Measurements from ENCODE around the gene MYZAP. TPM values are rescaled to one million over a fixed set of nuclear protein-coding genes. Genes with fewer than 3 reads are reported as not detected.

Gene MYZAP
- total RNA-seq, 1 experiment from 2014 or later: 1.1 TPM

GRCh38 chr15:57552678-57553334 lies 38.9 kb upstream of the MYZAP start:
- POLR2A ChIA-PET: no interaction called here

DNA sequence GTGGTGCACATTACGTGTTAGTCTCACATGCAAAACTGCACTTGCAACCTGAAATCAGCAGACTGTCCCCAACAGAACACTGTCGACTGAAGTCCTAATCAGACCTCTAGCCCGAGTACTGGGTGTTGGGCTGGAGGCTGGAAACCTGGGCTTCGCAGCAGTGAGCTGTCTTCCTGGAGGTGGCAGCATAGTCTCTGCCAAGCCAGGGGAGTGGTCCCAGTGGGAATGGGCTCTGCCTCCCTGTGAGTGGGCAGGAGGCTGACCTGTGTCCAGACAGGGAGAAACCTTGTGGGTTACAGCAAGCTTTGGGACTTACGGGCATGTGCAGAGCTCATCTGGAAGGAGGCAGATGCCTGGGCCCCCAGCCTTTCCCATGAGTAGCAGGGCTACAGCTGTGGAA lies 38.2 kb upstream of the MYZAP start:
- DNase-seq (ENCODE audit: low read depth, low spot score): no peak
- H3K9me3 ChIP-seq (ENCODE audit: control insufficient read depth, insufficient read depth, low read depth, low read length): no peaks in the 10 kb centered on the region
- ChIA-PET POLR2A (no interaction called here), CTCF (interaction anchor here (0.6 kb wide), 1 partner anchor 143 kb away, joined by 3 read pairs; no protein-coding TSS in a partner anchor)
- no peak for ATAC-seq
- intact Hi-C loops (cut with micrococcal nuclease; ENCODE audit: unreplicated experiment) (no loop called here), in situ Hi-C loops (cut with HindIII; ENCODE audit: low pct_unique_long_range_greater_than_20kb, low sequenced_read_pairs) (no loop called here)
- H3K36me3 ChIP-seq (ENCODE audit: control insufficient read depth, insufficient read depth, low read length): no peaks in the 10 kb centered on the region
- TF ChIP-seq SIN3A (IDR thresholded peaks at IDR 0.05; ENCODE audit: borderline replicate concordance, insufficient read depth, low read depth, low read length) (no peak), POLR2AphosphoS5 (IDR thresholded peaks at IDR 0.05; ENCODE audit: low read depth, low read length) (no peak), TCF7L2 (IDR thresholded peaks at IDR 0.05; ENCODE audit: low read depth, low read length) (no peak)
- TF ChIP-seq, protein P1, sequence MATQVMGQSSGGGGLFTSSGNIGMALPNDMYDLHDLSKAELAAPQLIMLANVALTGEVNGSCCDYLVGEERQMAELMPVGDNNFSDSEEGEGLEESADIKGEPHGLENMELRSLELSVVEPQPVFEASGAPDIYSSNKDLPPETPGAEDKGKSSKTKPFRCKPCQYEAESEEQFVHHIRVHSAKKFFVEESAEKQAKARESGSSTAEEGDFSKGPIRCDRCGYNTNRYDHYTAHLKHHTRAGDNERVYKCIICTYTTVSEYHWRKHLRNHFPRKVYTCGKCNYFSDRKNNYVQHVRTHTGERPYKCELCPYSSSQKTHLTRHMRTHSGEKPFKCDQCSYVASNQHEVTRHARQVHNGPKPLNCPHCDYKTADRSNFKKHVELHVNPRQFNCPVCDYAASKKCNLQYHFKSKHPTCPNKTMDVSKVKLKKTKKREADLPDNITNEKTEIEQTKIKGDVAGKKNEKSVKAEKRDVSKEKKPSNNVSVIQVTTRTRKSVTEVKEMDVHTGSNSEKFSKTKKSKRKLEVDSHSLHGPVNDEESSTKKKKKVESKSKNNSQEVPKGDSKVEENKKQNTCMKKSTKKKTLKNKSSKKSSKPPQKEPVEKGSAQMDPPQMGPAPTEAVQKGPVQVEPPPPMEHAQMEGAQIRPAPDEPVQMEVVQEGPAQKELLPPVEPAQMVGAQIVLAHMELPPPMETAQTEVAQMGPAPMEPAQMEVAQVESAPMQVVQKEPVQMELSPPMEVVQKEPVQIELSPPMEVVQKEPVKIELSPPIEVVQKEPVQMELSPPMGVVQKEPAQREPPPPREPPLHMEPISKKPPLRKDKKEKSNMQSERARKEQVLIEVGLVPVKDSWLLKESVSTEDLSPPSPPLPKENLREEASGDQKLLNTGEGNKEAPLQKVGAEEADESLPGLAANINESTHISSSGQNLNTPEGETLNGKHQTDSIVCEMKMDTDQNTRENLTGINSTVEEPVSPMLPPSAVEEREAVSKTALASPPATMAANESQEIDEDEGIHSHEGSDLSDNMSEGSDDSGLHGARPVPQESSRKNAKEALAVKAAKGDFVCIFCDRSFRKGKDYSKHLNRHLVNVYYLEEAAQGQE (IDR thresholded peaks at IDR 0.05; ENCODE audit: insufficient read depth in 1 of 2, low read depth in 2 of 2, low read length in 1 of 2): no peak
- TF ChIP-seq, protein P2, sequence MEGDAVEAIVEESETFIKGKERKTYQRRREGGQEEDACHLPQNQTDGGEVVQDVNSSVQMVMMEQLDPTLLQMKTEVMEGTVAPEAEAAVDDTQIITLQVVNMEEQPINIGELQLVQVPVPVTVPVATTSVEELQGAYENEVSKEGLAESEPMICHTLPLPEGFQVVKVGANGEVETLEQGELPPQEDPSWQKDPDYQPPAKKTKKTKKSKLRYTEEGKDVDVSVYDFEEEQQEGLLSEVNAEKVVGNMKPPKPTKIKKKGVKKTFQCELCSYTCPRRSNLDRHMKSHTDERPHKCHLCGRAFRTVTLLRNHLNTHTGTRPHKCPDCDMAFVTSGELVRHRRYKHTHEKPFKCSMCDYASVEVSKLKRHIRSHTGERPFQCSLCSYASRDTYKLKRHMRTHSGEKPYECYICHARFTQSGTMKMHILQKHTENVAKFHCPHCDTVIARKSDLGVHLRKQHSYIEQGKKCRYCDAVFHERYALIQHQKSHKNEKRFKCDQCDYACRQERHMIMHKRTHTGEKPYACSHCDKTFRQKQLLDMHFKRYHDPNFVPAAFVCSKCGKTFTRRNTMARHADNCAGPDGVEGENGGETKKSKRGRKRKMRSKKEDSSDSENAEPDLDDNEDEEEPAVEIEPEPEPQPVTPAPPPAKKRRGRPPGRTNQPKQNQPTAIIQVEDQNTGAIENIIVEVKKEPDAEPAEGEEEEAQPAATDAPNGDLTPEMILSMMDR (IDR thresholded peaks at IDR 0.05): no peak
- no peaks in the 10 kb centered on the region for H3K27me3 ChIP-seq (ENCODE audit: control insufficient read depth, insufficient read depth, low read length)
- peaks cover 13% of the 10 kb centered on the region for H3K4me1 ChIP-seq (ENCODE audit: control insufficient read depth, insufficient read depth, low read length)
- no peak overlapping the region for H3K4me3 ChIP-seq (ENCODE audit: low read depth in 2 of 2, low read length in 2 of 2)
- H3K27ac ChIP-seq (ENCODE audit: low read length): peak overlapping the region; percentile 37; the same call in 1 of the 2 replicates
- BruUV-seq (replicated peaks): no TSS peak

More at GRCh38 chr15:57552678-57553334, 38.9 kb upstream of the MYZAP start:
- no peaks in the 10 kb centered on the region for H3K36me3 ChIP-seq (ENCODE audit: control insufficient read depth, insufficient read depth, low read length)
- TF ChIP-seq SIN3A (IDR thresholded peaks at IDR 0.05; ENCODE audit: borderline replicate concordance, insufficient read depth, low read depth, low read length): no peak
- TF ChIP-seq TCF7L2 (IDR thresholded peaks at IDR 0.05; ENCODE audit: low read depth, low read length): no peak
- TF ChIP-seq, protein P1 (IDR thresholded peaks at IDR 0.05; ENCODE audit: insufficient read depth in 1 of 2, low read depth in 2 of 2, low read length in 1 of 2): no peak
- TF ChIP-seq, protein P2 (IDR thresholded peaks at IDR 0.05): no peak
- TF ChIP-seq POLR2AphosphoS5 (IDR thresholded peaks at IDR 0.05; ENCODE audit: low read depth, low read length): no peak
- in situ Hi-C loops (cut with HindIII; ENCODE audit: low pct_unique_long_range_greater_than_20kb, low sequenced_read_pairs): no loop called here
- DNase-seq (ENCODE audit: low read depth, low spot score) (no peak), ATAC-seq (no peak)
- BruUV-seq (replicated peaks): no TSS peak
- H3K4me1 ChIP-seq (ENCODE audit: control insufficient read depth, insufficient read depth, low read length): peaks cover 13% of the 10 kb centered on the region
- intact Hi-C loops (cut with micrococcal nuclease; ENCODE audit: unreplicated experiment): no loop called here
- peak overlapping the region; percentile 56 for H3K27ac ChIP-seq (ENCODE audit: low read length)
- no peak overlapping the region for H3K4me3 ChIP-seq (ENCODE audit: low read depth in 2 of 2, low read length in 2 of 2)
- CTCF ChIA-PET: no interaction called here
- H3K27me3 ChIP-seq (ENCODE audit: control insufficient read depth, insufficient read depth, low read length): no peaks in the 10 kb centered on the region
- no peaks in the 10 kb centered on the region for H3K9me3 ChIP-seq (ENCODE audit: control insufficient read depth, insufficient read depth, low read depth, low read length)
